ENCODE results near the gene FAM120A.

GRCh38 chr9:93508207-93508606 is 56.7 kb downstream of the FAM120A start:
- TF ChIP-seq CTCF (IDR thresholded peaks at IDR 0.05; ENCODE audit: insufficient read depth, low read depth, low read length) (no peak), EZH2 (IDR thresholded peaks at IDR 0.05; ENCODE audit: insufficient read depth, low read length) (no peak)
